ENCODE measurements around the gene EIF4A2.

DNA sequence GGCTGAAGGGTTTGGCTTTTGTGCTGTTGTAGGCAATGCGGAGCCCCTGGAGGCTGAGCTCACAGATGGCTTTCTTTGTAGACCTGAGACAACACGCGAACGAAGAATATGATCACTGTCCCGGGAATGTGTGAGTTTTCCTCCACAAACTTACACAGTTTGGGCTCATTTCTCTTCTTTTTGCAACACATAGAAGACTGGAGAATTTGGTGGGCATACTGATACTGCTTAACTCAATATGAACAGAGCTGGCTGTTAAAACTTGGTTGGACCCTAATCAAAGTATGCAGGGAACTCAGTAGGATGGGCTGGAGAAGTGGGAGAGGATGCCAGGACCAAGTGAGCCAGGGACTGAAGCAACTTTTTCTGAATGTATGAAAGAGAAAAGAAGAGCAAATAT is 35.1 kb downstream of the EIF4A2 start:
- TF ChIP-seq SMAD1 (IDR thresholded peaks at IDR 0.05; ENCODE audit: low read depth, partially characterized antibody) (no peak), LARP7 (IDR thresholded peaks at IDR 0.05) (no peak), MAX (IDR thresholded peaks at IDR 0.05; ENCODE audit: low read depth, low read length) (no peak), ATF2 (IDR thresholded peaks at IDR 0.05; ENCODE audit: low read length) (no peak), POLR2A (IDR thresholded peaks at IDR 0.05; ENCODE audit: low read depth, low read length) (no peak), SIX5 (IDR thresholded peaks at IDR 0.05; ENCODE audit: low read depth, low read length, severe bottlenecking) (no peak), DPF2 (IDR thresholded peaks at IDR 0.05) (no peak), CTCF (IDR thresholded peaks at IDR 0.05 in 2 of 3, conservative IDR thresholded peaks at IDR 0.05 in 1 of 3; ENCODE audit: control insufficient read depth in 2 of 3, extremely low read depth in 1 of 3, insufficient read depth in 1 of 3, low read depth in 3 of 3, low read length in 3 of 3) (no peak), NBN (IDR thresholded peaks at IDR 0.05) (no peak), EZH2 (IDR thresholded peaks at IDR 0.05; ENCODE audit: borderline replicate concordance, control insufficient read depth, low read depth, low read length) (no peak)

All from GM12878 (cell line).